Ovary (tissue), 9 donors: ENCODE measurements around the gene COL5A1. TPM values are rescaled to one million over a fixed set of nuclear protein-coding genes. Genes with fewer than 3 reads are reported as not detected.

Experiments used
- DNase-seq, 5 donors: peaks; one replicate each; pipeline ENCODE4 v3.0.0-alpha.2; 2019 to 2020
- H3K27ac ChIP-seq, 2 donors: fragments of 200-600 bp; one replicate each; pipeline versions ENCODE4 v1.5.1 to v1.8.0; 2019 to 2022
- H3K27me3 ChIP-seq: fragments of 200-600 bp; one replicate; pipeline ENCODE4 v1.8.0; 2022
- H3K36me3 ChIP-seq: fragments of 200-600 bp; sonication (generic); one replicate; pipeline ENCODE4 v1.5.1; 2019
- H3K4me1 ChIP-seq: one replicate; pipeline ENCODE4 v1.8.1; 2013; ENCODE audit warnings: mild to moderate bottlenecking, moderate library complexity; ENCODE audit not compliant: insufficient read depth
- H3K4me3 ChIP-seq: fragments of 200-600 bp; sonication (generic); one replicate; pipeline ENCODE4 v1.5.1; 2017
- H3K9me3 ChIP-seq, 2 donors: fragments of 200-600 bp in 1 of 2; sonication (generic) in 1 of 2; one replicate each; pipeline versions ENCODE4 v1.5.1 to v1.8.1; 2013 to 2019; ENCODE audit warnings: mild to moderate bottlenecking in 1 of 2, moderate library complexity in 1 of 2
- EP300 ChIP-seq: sonication (generic); formaldehyde crosslinking; IDR thresholded peaks from one replicate; pipeline ENCODE4 v1.6.1; 2017; ENCODE audit warnings: antibody characterized with exemption
- POLR2A ChIP-seq: fragments of 450-650 bp; IDR thresholded peaks from one replicate; pipeline ENCODE4 v1.6.1; 2017; ENCODE audit warnings: antibody characterized with exemption, mild to moderate bottlenecking, moderate library complexity
- WGBS, 3 donors: extraction: QIAGEN DNeasy Blood & Tissue Kit in 1 of 3; methylation state at CpG; one replicate each; pipeline versions ENCODE4 v1.1.5 to v1.1.7; 2013 to 2017; 5-methylcytosine and 5-hydroxymethylcytosine counted together
- intact Hi-C, 4 donors: fragments of 100-400 bp; cut with DNase I; formaldehyde crosslinking; loops; one replicate each; pipeline versions ENCODE4 v1.11.0 to v1.15.1; 2022 to 2023
- polyA plus RNA-seq, 2 donors: library from polyadenylated mRNA; stranded (reverse); fragments of 200-250 nt in 1 of 2; fragments of 350-450 nt in 1 of 2; fragmentation: Illumina TruSeq in 1 of 2; extraction: RNeasy Lipid Tissue Mini Kit (QIAGEN cat#74804) in 1 of 2; gene quantifications; one replicate each; pipeline ENCODE4 v1.2.3, GENCODE V29; 2013 to 2014
- total RNA-seq, 7 donors: library from RNA; depleted of rRNA in 2 of 7; stranded (reverse); fragments of >200 nt in 2 of 7; fragmentation: NEBNext Ultra II Directional in 3 of 7; extraction: Animal tissue kit (Norgen Biotek cat#: 25700) in 3 of 7; gene quantifications; one replicate each; pipeline versions ENCODE4 v1.1.0 to v1.2.4, GENCODE V29; 2016 to 2023
- TF ChIP-seq, protein P1 (sequence below), 3 donors: fragments of 450-650 bp in 2 of 3; fragments of 200-600 bp in 1 of 3; IDR thresholded peaks; one replicate each; pipeline versions ENCODE4 v1.5.1 to v1.8.0; 2016 to 2022; ENCODE audit warnings: antibody characterized with exemption in 3 of 3, mild to moderate bottlenecking in 1 of 3
- donor health status: DM: no; HTN: no; CAD: no; lungs with moderate emphysema.
- donor health status: DM: no; HTN: no; CAD: no.
- donor health status: Bipolar disorder and iron deficiency.
- donor health status: DM: yes; HTN: yes; CAD: no.
- donor health status: DM: no; HTN: no; CAD: no.
- donor health status: DM: yes; HTN: yes; CAD: no.

The COL5A1 gene
- total and polyA plus RNA-seq, 9 donors, result 28.1 to 117 (median 54.6) TPM

DNA sequence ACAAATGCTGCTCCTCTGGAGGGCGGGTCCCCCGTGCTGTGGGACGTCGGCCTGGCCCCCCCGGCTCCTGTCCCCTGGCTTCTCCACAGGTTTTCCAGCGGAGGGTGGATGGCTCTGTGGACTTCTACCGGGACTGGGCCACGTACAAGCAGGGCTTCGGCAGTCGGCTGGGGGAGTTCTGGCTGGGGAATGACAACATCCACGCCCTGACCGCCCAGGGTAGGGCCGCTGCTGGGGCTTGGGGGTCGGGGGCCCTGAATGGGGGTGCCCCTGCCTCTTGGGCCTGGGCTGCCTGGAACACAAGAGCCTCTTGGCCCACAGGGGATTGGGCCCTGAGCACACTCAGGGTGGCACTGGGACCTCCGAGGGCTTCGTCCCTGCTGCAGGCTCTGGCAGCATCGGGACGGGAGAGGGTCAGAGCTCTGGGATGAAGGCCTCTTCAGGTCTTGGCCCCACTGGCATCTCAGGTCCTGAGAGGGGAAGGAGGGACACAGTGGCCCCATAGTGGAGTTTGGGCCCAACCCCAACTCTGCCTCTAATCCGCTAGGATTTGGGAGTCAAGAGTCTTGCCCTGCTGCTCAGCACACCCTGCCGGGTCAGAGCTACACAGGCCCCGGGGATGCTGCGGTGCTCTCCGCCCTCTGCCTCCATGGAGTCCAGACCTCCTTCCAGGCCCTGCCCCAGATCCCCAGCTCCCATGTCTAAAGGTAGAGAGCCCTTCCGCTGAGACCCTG lies 244.2 kb downstream of the COL5A1 start:
- Histone ChIP-seq H3K27me3 (no peaks in the 10 kb centered on the region), H3K4me3 (no peak overlapping the region), H3K4me1 (peaks cover 5% of the 10 kb centered on the region), H3K27ac (no peak overlapping the region), H3K9me3 (no peaks in the 10 kb centered on the region), H3K36me3 (no peaks in the 10 kb centered on the region)
- TF ChIP-seq, protein P1, sequence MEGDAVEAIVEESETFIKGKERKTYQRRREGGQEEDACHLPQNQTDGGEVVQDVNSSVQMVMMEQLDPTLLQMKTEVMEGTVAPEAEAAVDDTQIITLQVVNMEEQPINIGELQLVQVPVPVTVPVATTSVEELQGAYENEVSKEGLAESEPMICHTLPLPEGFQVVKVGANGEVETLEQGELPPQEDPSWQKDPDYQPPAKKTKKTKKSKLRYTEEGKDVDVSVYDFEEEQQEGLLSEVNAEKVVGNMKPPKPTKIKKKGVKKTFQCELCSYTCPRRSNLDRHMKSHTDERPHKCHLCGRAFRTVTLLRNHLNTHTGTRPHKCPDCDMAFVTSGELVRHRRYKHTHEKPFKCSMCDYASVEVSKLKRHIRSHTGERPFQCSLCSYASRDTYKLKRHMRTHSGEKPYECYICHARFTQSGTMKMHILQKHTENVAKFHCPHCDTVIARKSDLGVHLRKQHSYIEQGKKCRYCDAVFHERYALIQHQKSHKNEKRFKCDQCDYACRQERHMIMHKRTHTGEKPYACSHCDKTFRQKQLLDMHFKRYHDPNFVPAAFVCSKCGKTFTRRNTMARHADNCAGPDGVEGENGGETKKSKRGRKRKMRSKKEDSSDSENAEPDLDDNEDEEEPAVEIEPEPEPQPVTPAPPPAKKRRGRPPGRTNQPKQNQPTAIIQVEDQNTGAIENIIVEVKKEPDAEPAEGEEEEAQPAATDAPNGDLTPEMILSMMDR (IDR thresholded peaks at IDR 0.05), result no peak
- TF ChIP-seq EP300 (no peak), POLR2A (no peak)
- DNase-seq, result no peak
- WGBS, 3 donors, result 68 to 77% (median 73%) methylated on average over 19 to 24 of the region's 24 CpGs
- intact Hi-C loops, result no loop called here

DNA sequence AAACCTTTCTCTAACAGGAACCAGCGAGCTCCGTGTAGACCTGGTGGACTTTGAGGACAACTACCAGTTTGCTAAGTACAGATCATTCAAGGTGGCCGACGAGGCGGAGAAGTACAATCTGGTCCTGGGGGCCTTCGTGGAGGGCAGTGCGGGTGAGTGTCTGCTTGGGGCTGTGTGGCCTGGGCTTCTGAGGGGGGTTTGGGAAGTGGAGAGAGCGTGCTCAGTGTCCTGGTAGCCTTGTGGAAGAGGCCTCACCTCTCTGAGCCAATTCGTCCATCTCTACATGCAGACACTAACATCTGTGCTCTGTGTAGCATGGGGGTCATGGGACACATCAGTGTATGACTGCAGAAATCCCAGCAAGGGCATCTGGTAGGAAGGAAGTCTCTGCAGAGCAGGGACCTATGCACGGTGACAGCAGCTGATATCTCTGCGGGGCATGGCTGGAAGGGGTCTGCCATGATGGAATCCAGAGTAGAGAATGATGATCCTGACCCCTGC lies 244.9 kb downstream of the COL5A1 start:
- Histone ChIP-seq H3K27me3 (no peaks in the 10 kb centered on the region), H3K9me3 (no peaks in the 10 kb centered on the region), H3K36me3 (no peaks in the 10 kb centered on the region), H3K4me3 (no peak overlapping the region), H3K4me1 (peaks cover 1% of the 10 kb centered on the region), H3K27ac (no peak overlapping the region)
- DNase-seq, result no peak
- TF ChIP-seq POLR2A (no peak), EP300 (no peak)
- TF ChIP-seq, protein P1 (IDR thresholded peaks at IDR 0.05), result no peak
- intact Hi-C loops, result no loop called here
- 92 to 95% (median 94%) methylated on average over 11 of the region's 11 CpGs for WGBS, 3 donors

DNA sequence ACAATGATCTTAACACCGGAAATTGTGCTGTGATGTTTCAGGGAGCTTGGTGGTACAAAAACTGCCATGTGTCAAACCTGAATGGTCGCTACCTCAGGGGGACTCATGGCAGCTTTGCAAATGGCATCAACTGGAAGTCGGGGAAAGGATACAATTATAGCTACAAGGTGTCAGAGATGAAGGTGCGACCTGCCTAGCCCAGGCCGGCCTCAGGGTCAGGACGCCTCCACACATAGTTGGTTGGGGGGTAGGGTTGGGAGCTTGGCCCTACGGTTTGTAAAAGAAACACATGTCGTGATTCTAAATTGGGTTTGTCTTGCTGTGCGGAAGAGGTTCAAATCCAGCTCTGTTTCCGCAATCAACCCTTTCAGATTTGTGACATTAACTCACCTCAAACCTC lies 245.6 kb downstream of the COL5A1 start:
- 94% methylated on average over 10 of the region's 10 CpGs for WGBS, 3 donors
- H3K4me1 ChIP-seq, result no peaks in the 10 kb centered on the region
- H3K4me3 ChIP-seq, result no peak overlapping the region
- no peak for TF ChIP-seq EP300
- no peak for TF ChIP-seq POLR2A
- TF ChIP-seq, protein P1 (IDR thresholded peaks at IDR 0.05), result no peak
- no peak for DNase-seq
- no peaks in the 10 kb centered on the region for H3K27me3 ChIP-seq
- H3K36me3 ChIP-seq, result no peaks in the 10 kb centered on the region
- H3K9me3 ChIP-seq, result no peaks in the 10 kb centered on the region
- H3K27ac ChIP-seq, result no peak overlapping the region
- intact Hi-C loops, result no loop called here

DNA sequence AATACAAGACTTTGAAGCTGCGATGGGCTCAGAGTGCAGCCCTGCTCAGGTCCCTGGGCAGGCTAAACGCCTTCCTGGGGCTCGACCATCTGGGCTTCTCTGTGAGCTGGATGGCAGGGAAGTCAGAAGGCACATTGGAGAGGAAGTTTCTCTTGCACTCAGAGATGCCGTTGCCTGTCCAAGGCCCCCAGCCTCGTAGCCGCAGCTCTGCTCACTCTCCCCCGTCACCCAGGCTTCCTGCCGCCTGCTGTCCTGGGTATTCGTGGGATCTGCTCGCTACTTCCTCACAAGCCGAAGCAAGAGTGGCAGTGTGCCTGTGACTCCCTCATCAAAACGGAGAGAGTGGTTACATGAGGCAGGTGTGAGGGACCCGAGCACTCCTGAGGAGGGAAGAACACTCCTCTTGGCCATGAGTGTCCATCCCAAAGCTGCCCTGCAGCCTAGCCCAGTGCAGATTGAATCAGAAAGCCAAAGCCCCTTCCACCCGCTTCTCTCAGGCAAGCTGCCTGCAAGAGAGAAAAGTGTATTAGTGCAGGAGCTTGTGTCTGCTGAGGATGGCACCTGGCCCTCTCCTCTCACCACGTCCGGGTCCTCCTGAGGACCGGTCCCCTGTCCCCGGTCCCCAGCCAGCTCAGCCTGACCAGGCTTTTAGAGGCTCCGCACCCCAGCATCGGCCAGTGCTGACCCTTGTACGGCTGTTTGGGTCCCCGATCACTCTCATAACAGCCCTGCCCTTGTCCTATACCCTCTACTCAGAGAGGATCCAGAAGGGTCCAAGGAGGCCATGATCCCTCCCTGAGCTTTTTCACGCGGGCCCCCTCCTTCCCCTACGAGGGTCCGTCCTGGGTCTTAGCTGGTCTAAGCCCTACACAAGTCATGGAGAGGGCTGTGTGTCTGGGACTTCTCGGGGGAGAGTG lies 246.3 kb downstream of the COL5A1 start:
- H3K27ac ChIP-seq, result no peak overlapping the region
- no peak for DNase-seq
- 86 to 90% (median 89%) methylated on average over 27 of the region's 27 CpGs for WGBS, 3 donors
- H3K9me3 ChIP-seq, result no peaks in the 10 kb centered on the region
- H3K4me1 ChIP-seq, result no peaks in the 10 kb centered on the region
- no peaks in the 10 kb centered on the region for H3K36me3 ChIP-seq
- H3K27me3 ChIP-seq, result no peaks in the 10 kb centered on the region
- no peak overlapping the region for H3K4me3 ChIP-seq
- intact Hi-C loops, result no loop called here
- TF ChIP-seq, protein P1 (IDR thresholded peaks at IDR 0.05), result no peak
- no peak for TF ChIP-seq EP300
- no peak for TF ChIP-seq POLR2A
